ENCODE data around the gene ENKD1. TPM values are rescaled to one million over a fixed set of nuclear protein-coding genes. Genes with fewer than 3 reads are reported as not detected.
A peak's percentile ranks its signal among the peaks of the same experiment; 100 is the strongest.

Gene ENKD1
- total and polyA plus RNA-seq, 2 of the 4 experiments (the other 2 are of a cell fraction), result 2.9 to 6.3 TPM

- no peak for TF ChIP-seq MXI1 (IDR thresholded peaks at IDR 0.05; ENCODE audit: borderline replicate concordance, low read depth, low read length)
Observed at GRCh38 chr16:67653128-67653788, 13.3 kb downstream of the ENKD1 start (continued).

- ChIA-PET CTCF (no interaction called here), POLR2A (ENCODE audit: unreplicated experiment) (no interaction called here)
- Histone ChIP-seq H3K23ac (ENCODE audit: low read depth, low read length) (no peak overlapping the region), H4K91ac (ENCODE audit: insufficient read depth, low read depth, low read length) (no peak overlapping the region), H3K36me3 (ENCODE audit: control insufficient read depth, insufficient read depth, low read length) (no peaks in the 10 kb centered on the region), H3K27ac (ENCODE audit: insufficient read depth, low read length) (no peak overlapping the region), H4K20me1 (ENCODE audit: insufficient read depth, low read length) (peaks cover 9% of the 10 kb centered on the region), H2BK5ac (ENCODE audit: low read depth, low read length, poor library complexity, severe bottlenecking) (no peak overlapping the region), H3K9me1 (ENCODE audit: insufficient read depth, low read length) (peaks cover 3% of the 10 kb centered on the region; the same call in 1 of the 2 replicates), H3K79me1 (ENCODE audit: low read depth in 1 of 2, low read length in 2 of 2) (no peaks in the 10 kb centered on the region), H3K9me3 (ENCODE audit: control insufficient read depth, insufficient read depth, low read length) (no peaks in the 10 kb centered on the region), H4K5ac (ENCODE audit: low read depth, low read length) (no peak overlapping the region), H3K27me3 (ENCODE audit: control insufficient read depth, insufficient read depth, low read length) (peaks cover 47% of the 10 kb centered on the region), H3K4me2 (ENCODE audit: low read depth, low read length) (peak overlapping the region; percentile 7; the same call in 1 of the 2 replicates), H3K4ac (ENCODE audit: low read depth, low read length) (no peak overlapping the region), H3K4me1 (ENCODE audit: control insufficient read depth, insufficient read depth, low read length) (peaks cover 4% of the 10 kb centered on the region; the same call in 1 of the 2 replicates), H4K8ac (ENCODE audit: low read depth in 2 of 2, low read length in 2 of 2) (no peak overlapping the region), H2BK20ac (ENCODE audit: low read depth, low read length) (no peak overlapping the region), H3K4me3 (ENCODE audit: insufficient read depth, low read depth, low read length) (peak overlapping the region; percentile 51), H2AK9ac (replicated peaks; ENCODE audit: low read depth, low read length, poor library complexity) (peak overlapping the region; percentile 37), H2BK120ac (ENCODE audit: low read depth, low read length) (no peak overlapping the region), H2BK15ac (ENCODE audit: low read depth, low read length) (no peak overlapping the region), H2AK5ac (ENCODE audit: low read depth, low read length) (no peak overlapping the region), H3K18ac (ENCODE audit: low read depth, low read length) (no peak overlapping the region), H3K9ac (ENCODE audit: low read depth, low read length) (no peak overlapping the region), H2AFZ (replicated peaks; ENCODE audit: low read length, poor library complexity) (peak overlapping the region; percentile 67), H3K14ac (replicated peaks; ENCODE audit: low read depth, low read length) (no peak overlapping the region), H3K56ac (ENCODE audit: extremely low read depth, insufficient read depth, low read length) (no peak overlapping the region)
- in situ Hi-C loops (cut with MboI; ENCODE audit: low sequenced_read_pairs) (no loop called here), intact Hi-C loops (cut with micrococcal nuclease) (no loop called here), dilution Hi-C loops (cut with HindIII; ENCODE audit: low sequenced_read_pairs, unreplicated experiment) (no loop called here)
- WGBS, 2 experiments (ENCODE audit: extremely low coverage in 2 of 2, insufficient read length in 1 of 2), result 1% methylated on average over 25 of the region's 59 CpGs; no CpG with 5 or more reads in 1 of the 2 experiments
- DNase-seq, result no peak
- BruUV-seq (replicated peaks), result no TSS peak
- ATAC-seq (ENCODE audit: low read depth), result peak; percentile 73
- TF ChIP-seq CEBPB (IDR thresholded peaks at IDR 0.05; ENCODE audit: low read depth, low read length) (no peak), SMC3 (IDR thresholded peaks at IDR 0.05; ENCODE audit: low read depth, low read length) (no peak), POLR2A (IDR thresholded peaks at IDR 0.05; ENCODE audit: low read depth, low read length) (no peak), RCOR1 (IDR thresholded peaks at IDR 0.05; ENCODE audit: insufficient replicate concordance, low read length) (no peak), FOS (IDR thresholded peaks at IDR 0.05; ENCODE audit: low read depth, low read length) (no peak), MAZ (IDR thresholded peaks at IDR 0.05; ENCODE audit: borderline replicate concordance, low read depth, low read length) (no peak), RAD21 (IDR thresholded peaks at IDR 0.05; ENCODE audit: low read length) (no peak), RFX5 (IDR thresholded peaks at IDR 0.05; ENCODE audit: low read depth, low read length) (no peak), CHD1 (IDR thresholded peaks at IDR 0.05; ENCODE audit: low read depth, low read length) (no peak), ELK1 (IDR thresholded peaks at IDR 0.05; ENCODE audit: borderline replicate concordance, low read depth, low read length) (no peak), NFE2L2 (IDR thresholded peaks at IDR 0.05; ENCODE audit: low read depth, low read length) (no peak), CTCF (conservative IDR thresholded peaks at IDR 0.05; ENCODE audit: low read depth, low read length) (no peak), MAFK (IDR thresholded peaks at IDR 0.05; ENCODE audit: low read depth, low read length) (no peak), BHLHE40 (IDR thresholded peaks at IDR 0.05; ENCODE audit: low read depth, low read length) (no peak)
Observed at GRCh38 chr16:67652578-67653127, 13.9 kb downstream of the ENKD1 start.
